GM15510 (cell line): ENCODE data around the gene ADGRL3.

Source experiments
- POLR2A ChIP-seq: IDR thresholded peaks from 3 replicates; pipeline ENCODE4 v1.6.1; 2011; ENCODE audit warnings: borderline replicate concordance; ENCODE audit not compliant: insufficient read length; ENCODE audit errors: extremely low read depth

ADGRL3 gene

DNA sequence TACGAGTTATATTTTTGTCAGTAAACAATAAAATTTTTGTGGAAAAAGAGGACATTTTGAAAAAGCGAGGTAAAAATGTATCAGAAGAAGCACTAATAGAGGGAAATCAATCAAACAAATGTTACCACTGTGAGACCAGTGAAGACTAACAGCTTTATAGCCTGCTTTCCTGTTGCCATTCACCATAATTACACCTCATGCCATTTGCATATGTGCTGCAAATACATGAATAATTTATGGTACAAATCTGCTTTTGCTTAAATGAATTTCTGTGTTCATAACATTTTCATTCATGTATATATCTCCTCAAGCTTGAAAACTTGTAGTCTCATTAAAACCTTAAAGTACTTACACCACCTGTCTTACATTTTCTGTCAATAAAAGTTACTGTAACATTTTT lies 830.8 kb downstream of the ADGRL3 start:
- TF ChIP-seq POLR2A, result no peak

DNA sequence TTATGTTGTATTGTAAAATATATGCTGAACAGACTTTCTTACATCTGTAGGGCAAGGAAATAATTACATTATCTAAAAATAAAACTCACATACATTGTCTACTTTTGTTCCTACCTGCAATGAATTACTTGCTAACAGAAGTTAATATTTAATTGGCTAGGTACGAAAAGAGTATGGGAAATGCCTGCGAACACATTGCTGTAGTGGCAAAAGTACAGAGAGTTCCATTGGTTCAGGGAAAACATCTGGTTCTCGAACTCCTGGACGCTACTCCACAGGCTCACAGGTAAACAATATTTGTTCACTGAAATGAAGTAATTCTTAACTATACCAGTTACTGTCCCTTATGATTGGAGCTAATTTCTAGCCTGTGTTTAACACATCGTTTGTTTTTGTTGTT lies 837.4 kb downstream of the ADGRL3 start:
- no peak for TF ChIP-seq POLR2A

DNA sequence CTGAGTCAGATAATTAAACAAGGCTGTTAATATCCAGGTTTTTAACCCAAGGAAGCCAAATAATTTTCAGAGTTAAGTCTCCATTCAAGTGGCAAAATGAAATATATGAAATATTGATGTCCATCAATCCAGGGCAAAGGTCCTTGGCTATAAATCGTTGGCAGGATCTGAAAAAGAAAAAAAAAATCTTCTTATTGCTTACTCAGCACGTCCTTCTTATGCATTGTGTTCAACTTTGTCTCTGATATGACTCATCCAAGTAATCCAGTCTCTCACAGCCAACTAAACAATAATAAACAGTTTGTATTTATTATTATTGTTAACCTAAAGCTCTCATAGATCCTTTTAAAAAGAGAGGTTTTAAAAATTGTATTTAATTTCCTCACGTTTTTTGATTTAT lies 851.2 kb downstream of the ADGRL3 start:
- TF ChIP-seq POLR2A, result no peak

DNA sequence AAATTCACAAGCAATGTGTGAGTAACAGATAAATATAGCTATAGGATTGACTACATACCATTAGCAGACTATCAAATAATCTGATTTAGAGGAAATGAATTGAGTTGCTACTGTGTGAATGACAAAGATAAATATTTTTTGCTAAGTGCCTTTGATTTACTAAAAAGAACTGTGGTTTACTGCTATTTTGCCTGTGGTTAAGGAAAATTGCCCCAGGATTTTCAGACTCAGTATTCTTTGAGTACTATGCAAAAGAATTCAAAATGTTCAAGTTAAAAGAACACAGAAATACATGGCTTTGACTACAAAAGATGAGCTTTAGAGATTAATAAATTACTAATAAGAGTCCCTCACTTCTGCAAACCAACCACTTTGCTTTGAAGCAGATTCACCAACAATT lies 853.8 kb downstream of the ADGRL3 start:
- TF ChIP-seq POLR2A, result no peak

DNA sequence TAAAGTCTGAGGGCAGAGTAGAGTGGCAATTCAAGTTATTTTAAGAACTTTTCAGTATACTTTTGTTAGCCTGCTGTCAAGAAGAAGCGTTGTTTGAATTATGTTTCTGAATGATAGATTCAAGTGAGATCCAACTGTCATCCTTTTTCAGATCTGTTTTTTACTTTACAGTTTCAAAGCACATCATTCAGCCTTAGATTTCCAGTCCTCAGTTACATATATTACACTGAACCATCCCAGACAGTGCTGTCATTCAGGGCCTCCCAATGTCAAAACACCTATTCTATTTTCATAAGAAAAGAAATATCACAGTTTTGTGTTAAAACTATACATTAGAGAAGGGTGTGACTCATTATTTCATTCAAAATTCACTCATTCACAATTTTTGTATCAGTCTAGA lies 856.9 kb downstream of the ADGRL3 start:
- TF ChIP-seq POLR2A, result no peak

DNA sequence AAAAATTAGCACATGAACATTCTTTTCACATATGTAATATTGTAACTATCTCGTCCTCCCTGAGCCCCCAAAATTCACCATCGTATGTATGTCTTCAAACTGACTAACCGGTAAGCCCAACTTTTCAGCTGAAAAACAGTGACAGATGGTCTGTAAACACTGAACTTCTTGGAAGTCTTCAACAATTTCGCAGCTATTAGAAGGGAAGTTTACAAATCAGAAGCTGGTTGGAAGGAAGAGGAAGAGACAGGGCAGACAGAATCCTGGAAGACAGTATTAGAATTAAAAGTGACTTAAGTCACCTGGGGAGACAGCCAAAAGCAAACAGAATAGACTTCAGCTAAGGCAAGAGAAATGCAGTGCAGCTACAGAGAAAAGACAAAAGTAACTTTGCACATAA lies 858.4 kb downstream of the ADGRL3 start:
- no peak for TF ChIP-seq POLR2A

DNA sequence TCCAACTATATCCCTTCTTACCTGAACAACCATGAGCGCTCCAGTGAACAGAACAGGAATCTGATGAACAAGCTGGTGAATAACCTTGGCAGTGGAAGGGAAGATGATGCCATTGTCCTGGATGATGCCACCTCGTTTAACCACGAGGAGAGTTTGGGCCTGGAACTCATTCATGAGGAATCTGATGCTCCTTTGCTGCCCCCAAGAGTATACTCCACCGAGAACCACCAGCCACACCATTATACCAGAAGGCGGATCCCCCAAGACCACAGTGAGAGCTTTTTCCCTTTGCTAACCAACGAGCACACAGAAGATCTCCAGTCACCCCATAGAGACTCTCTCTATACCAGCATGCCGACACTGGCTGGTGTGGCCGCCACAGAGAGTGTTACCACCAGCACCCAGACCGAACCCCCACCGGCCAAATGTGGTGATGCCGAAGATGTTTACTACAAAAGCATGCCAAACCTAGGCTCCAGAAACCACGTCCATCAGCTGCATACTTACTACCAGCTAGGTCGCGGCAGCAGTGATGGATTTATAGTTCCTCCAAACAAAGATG lies 870.2 kb downstream of the ADGRL3 start:
- no peak for TF ChIP-seq POLR2A

DNA sequence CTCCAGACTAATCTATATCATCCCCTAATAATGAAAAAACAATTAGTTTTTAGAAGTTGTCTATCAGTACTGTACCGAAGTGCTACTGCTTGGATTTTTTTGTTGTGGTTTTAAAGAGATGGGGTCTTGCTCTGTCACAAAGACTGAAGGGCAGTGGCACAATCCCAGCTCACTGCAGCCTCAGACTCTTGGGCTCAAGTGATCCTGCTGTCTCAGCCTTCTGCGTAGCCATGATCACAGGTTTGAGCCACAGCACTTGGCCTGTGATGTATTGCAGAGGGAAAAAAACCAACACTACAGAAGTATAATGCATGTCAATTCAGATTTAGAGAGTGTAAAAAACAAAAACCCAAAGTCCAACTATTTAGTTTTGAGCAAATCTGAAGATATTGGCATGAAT lies 875.0 kb downstream of the ADGRL3 start:
- no peak for TF ChIP-seq POLR2A

DNA sequence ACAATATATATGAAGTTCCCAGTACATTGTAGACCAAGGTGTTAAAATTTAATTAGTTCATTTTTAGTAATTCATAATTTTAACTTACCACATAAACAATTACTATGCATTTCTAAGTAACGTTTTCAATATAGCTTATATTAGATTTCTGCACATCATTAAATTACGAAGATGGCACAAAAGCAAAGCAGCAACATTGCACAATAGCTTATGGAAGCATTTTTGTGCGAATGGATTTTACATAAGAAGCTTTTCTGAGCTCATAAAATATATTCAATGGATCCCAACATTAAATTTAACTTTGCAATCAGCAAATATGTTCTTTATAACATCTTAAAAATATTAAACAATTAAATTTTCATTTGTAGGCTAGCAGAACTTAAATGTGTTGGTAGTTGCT lies 875.4 kb downstream of the ADGRL3 start:
- TF ChIP-seq POLR2A, result no peak

DNA sequence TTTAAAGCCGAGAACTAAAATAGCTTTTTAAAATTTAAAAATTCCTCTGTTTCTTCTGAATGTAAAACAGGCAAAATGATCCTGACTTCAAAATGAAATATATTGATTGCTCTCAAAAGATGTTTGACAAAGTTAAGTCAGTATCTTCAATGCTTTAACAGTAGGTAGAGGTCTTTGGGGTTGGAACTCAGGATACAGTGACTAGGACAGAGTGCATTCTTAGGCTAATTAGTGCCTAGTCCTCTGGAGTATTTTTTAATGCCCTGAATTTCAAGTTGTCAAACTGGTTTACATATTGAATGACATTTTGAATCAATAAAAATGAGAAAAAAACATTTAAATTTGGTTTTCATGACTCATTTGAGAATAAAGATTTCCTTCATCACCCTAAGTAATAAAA lies 877.3 kb downstream of the ADGRL3 start:
- no peak for TF ChIP-seq POLR2A

DNA sequence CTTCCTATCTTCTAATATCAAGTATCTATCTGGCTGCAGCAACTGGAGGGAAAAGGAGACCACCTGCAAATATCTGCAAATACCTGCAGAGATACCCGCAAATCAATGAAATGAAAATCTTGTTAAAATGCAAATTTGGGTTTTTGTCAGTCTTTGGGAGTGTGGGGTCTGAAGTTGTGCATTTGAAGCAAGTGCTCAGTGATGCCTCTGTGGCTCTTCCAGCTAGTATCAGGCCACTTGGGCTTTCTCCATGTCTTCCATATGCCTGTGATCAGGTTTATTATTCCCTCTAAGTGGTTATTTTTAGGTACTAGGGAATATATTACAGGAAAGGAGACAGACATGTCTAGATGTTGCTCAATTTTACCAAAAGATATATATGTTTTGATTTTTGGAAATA lies 880.3 kb downstream of the ADGRL3 start:
- TF ChIP-seq POLR2A, result no peak

DNA sequence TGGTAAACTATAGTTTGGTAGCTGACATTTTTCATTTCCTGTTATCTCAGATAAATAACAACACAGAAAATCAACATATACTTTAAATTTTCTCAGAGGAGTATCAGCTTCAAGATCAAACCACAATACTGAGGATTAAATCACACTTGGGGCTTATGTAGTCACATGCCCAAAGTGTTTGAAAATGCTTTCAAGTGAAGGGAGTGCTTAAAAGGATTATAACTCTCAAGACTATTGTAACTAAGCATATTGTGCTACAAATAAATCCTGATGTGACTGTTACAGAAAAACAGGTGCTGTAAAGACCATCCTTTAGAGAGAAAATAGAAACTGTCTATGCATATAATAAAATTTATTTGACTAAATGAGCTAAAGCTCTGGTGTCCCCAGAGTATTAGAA lies 887.6 kb downstream of the ADGRL3 start:
- no peak for TF ChIP-seq POLR2A

DNA sequence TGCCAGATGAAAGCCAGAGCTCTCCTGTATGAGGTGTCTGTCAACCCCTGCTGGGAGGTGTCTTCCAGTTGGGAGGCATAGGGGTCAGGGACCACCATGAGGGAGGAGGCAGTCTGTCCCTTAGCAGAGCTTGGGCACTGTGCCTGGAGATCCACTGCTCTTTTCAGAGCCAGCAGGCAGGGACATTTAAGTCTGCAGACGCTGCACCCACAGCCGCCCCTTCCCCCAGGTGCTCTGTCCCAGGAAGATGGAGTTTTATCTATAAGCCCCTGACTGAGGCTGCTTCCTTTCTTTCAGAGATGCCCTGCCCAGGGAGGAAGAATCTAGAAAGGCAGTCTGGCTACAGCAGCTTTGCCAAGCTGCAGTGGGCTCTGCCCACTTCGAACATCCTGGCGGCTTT lies 893.6 kb downstream of the ADGRL3 start:
- no peak for TF ChIP-seq POLR2A

DNA sequence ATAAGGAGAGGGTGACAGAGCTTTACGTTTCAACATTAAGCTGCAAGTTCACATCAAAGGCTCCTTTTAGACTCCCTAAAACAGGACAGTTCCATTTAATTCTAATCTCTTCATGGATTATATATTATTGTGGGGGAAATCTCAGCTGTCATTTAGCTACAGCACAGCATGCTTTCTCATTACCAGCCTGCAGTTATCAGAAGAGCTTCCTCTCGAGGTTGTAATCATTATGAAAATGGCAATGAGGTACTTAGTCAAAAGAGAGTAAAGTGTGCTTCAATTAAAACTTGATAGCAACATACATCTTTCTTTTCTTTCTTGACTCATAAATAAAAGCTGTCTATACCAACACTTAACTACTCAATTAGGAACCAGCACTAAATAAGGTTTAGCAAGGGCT lies 896.8 kb downstream of the ADGRL3 start:
- no peak for TF ChIP-seq POLR2A

DNA sequence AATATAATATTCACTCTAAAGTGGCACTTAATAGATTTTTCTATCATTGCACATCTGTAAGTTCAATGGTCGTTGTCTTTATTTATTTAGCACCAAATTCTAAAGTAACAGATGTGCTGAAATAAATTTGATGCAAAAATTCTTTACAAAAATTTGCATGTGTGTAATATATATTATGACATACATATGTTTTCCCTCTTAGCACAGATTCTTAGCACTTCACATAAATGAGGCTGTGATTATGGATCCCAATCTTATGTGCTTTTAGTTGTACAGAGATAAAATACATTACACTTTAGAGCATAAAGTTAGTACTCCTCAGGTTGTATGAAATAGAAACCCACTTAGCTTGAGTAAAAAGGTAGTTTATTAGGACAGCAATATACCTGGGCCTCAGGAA lies 915.1 kb downstream of the ADGRL3 start:
- TF ChIP-seq POLR2A, result no peak

DNA sequence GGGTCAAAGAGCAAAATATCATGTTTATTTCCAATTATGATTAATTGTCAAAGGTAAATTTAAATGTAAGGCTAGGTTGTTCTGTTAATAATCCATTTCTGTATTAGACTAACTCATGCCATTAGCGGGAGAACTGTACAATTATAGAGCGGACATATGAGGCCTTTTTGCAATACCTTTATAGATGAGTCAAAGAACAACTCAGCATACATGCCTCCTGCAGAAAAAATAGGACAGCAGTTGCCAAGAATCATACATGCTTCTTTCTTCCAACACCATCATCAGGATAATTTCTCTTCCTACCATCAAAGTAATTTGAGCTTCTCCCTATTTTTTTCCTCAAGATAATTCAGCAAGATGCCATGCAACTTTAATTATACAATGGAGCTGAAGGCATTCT lies 917.8 kb downstream of the ADGRL3 start:
- no peak for TF ChIP-seq POLR2A

DNA sequence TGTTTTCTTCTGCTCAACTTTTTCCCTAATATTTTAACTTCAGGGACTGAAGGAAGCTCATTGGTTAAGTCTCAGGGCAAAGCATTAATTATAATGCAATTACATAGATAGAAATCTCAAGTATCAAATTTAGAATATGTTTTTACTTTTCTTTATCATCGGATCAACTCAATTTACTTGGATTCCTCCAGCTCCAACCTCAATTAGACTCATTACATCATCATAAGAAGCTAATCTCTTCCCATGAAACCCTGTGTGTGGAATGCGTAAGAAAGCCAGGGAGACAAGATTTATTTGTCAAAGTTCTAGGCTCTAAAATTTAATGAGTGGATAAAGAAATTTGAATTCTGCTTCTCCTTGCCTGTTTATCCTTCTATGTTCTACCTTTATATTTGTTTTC lies 918.4 kb downstream of the ADGRL3 start:
- TF ChIP-seq POLR2A, result no peak
